ENCODE data around the gene DYSF. TPM values are rescaled to one million over a fixed set of nuclear protein-coding genes. Genes with fewer than 3 reads are reported as not detected.

DYSF gene
- total and polyA plus RNA-seq, 2 donors (not counting 3 experiments of a cell fraction or from before 2014, with no cell fraction given), result 50.9 to 152 TPM

GRCh38 chr2:71544919-71545571, 91.7 kb downstream of the DYSF start:
- FAIRE-seq (no peak), DNase-seq (ENCODE audit: low read depth, low spot score) (peak; percentile 31)
- Histone ChIP-seq H3K27ac (ENCODE audit: insufficient read depth, low read depth, low read length) (peak overlapping the region; percentile 28), H3K9ac (replicated peaks; ENCODE audit: extremely low read depth, insufficient read depth, low read length) (no peak overlapping the region), H3K9me3 (replicated peaks; ENCODE audit: control insufficient read depth, insufficient read depth, low read length) (no peaks in the 10 kb centered on the region), H3K4me2 (ENCODE audit: insufficient read depth, low read length) (peak overlapping the region; percentile 41), H4K20me1 (replicated peaks; ENCODE audit: control insufficient read depth, extremely low read depth, insufficient read depth, low read length) (no peaks in the 10 kb centered on the region), H3K9me1 (replicated peaks; ENCODE audit: control insufficient read depth, extremely low read depth, insufficient read depth, low read length) (no peaks in the 10 kb centered on the region), H3K27me3 (ENCODE audit: control insufficient read depth in 2 of 2, insufficient read depth in 2 of 2, low read length in 2 of 2) (no peaks in the 10 kb centered on the region), H3K36me3 (ENCODE audit: control insufficient read depth in 2 of 2, extremely low read depth in 1 of 2, insufficient read depth in 2 of 2, low read length in 2 of 2) (no peaks in the 10 kb centered on the region), H3K4me3 (replicated peaks in 1 of 3; ENCODE audit: insufficient read depth in 1 of 3, low read depth in 1 of 3, low read length in 3 of 3) (peak overlapping the region in 1 of 3 experiments; percentile 7), H2AFZ (ENCODE audit: low read depth, low read length) (peak overlapping the region; percentile 69), H3K4me1 (ENCODE audit: control insufficient read depth, extremely low read depth, insufficient read depth, low read length) (peaks cover 11% of the 10 kb centered on the region), H3K79me2 (ENCODE audit: control insufficient read depth, insufficient read depth, low read length) (no peaks in the 10 kb centered on the region)
- intact Hi-C loops (cut with micrococcal nuclease), result loop anchor here (1.0 to 10.0 kb wide), 8 partner anchors 65 to 1200 kb away; no protein-coding TSS in a partner anchor
- TSS peak; percentile 80 for BruUV-seq (replicated peaks)
- ChIA-PET CTCF (interaction anchor here (1.2 to 4.1 kb wide), 6 partner anchors 13 to 1035 kb away, joined by 3 to 33 read pairs (median 6); no protein-coding TSS in a partner anchor), POLR2A (no interaction called here)
- TF ChIP-seq EZH2 (IDR thresholded peaks at IDR 0.05; ENCODE audit: borderline replicate concordance, low read depth, low read length, severe bottlenecking) (no peak), MYC (IDR thresholded peaks at IDR 0.05; ENCODE audit: low read depth, low read length) (no peak), POLR2A (IDR thresholded peaks at IDR 0.05; ENCODE audit: low read depth, low read length) (no peak), MAX (IDR thresholded peaks at IDR 0.05; ENCODE audit: insufficient read depth, insufficient read length) (no peak), POLR2AphosphoS5 (IDR thresholded peaks at IDR 0.05; ENCODE audit: insufficient read depth, low read depth, low read length) (peak; percentile 39), CTCF (IDR thresholded peaks at IDR 0.05; ENCODE audit: extremely low read depth in 1 of 2, insufficient read depth in 1 of 2, low read depth in 1 of 2, low read length in 2 of 2) (no peak)
- dilution Hi-C loops (cut with MboI; ENCODE audit: extremely low pct_ligation_motif_present, low sequenced_read_pairs), result no loop called here

Measured in endothelial cell of umbilical vein (primary cell).